Spleen (tissue), 7 donors: ENCODE results near the gene GOSR1.

Experiments
- POLR2A ChIP-seq, 3 donors: fragments of 450-650 bp; IDR thresholded peaks; one replicate each; pipeline ENCODE4 v1.5.1; 2017; ENCODE audit warnings: antibody characterized with exemption in 3 of 3, mild to moderate bottlenecking in 1 of 3
- POLR2AphosphoS5 ChIP-seq, 3 donors: sonication (generic); formaldehyde crosslinking; IDR thresholded peaks; one replicate each; pipeline ENCODE4 v1.5.1; 2017; ENCODE audit warnings: antibody characterized with exemption in 3 of 3
- TF ChIP-seq, protein P1 (sequence below), 11 experiments: fragments of 200-600 bp in 7 of 11; fragments of 450-650 bp in 4 of 11; sonication (generic) in 4 of 11; IDR thresholded peaks in 8 of 11; conservative IDR thresholded peaks in 3 of 11; 1 replicate in 7 of 11; 2 replicates in 4 of 11; pipeline versions ENCODE4 v1.4.0 to v1.8.0; 2016 to 2021; ENCODE audit warnings: antibody characterized with exemption in 11 of 11, inconsistent platforms in 4 of 11, mild to moderate bottlenecking in 1 of 11
- donor health status: DM: no; HTN: no; CAD: no; lungs with moderate emphysema.
- donor health status: DM: no; HTN: no; CAD: no.
- donor health status: DM: no; HTN: no; CAD: no.

DNA sequence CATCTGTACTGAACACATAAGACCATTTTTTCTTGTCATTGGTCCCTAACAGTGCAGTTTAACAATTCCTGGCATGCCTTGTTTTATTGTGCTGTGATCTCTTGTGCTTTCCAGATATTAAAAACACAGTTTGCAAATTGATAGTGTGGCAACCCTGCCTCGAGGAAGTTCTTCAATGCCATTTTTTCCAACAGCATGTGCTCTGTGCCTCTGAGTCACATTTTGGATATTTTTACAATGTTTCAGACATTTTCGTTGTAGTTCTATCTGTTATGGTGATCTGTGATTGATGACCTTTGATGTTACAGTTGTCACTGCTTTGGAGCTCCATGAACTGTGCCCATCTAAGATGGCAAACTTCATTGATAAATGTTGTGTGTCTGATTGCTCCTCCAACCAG is 66.2 kb downstream of the GOSR1 start:
- TF ChIP-seq, protein P1, sequence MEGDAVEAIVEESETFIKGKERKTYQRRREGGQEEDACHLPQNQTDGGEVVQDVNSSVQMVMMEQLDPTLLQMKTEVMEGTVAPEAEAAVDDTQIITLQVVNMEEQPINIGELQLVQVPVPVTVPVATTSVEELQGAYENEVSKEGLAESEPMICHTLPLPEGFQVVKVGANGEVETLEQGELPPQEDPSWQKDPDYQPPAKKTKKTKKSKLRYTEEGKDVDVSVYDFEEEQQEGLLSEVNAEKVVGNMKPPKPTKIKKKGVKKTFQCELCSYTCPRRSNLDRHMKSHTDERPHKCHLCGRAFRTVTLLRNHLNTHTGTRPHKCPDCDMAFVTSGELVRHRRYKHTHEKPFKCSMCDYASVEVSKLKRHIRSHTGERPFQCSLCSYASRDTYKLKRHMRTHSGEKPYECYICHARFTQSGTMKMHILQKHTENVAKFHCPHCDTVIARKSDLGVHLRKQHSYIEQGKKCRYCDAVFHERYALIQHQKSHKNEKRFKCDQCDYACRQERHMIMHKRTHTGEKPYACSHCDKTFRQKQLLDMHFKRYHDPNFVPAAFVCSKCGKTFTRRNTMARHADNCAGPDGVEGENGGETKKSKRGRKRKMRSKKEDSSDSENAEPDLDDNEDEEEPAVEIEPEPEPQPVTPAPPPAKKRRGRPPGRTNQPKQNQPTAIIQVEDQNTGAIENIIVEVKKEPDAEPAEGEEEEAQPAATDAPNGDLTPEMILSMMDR (IDR thresholded peaks at IDR 0.05 in 8 of 11, conservative IDR thresholded peaks at IDR 0.05 in 3 of 11): no peak
- no peak for TF ChIP-seq POLR2AphosphoS5 (IDR thresholded peaks at IDR 0.05)
- TF ChIP-seq POLR2A (IDR thresholded peaks at IDR 0.05): no peak
